ENCODE measurements around the gene P2RY6. TPM values are rescaled to one million over a fixed set of nuclear protein-coding genes. Genes with fewer than 3 reads are reported as not detected.

P2RY6 gene
- total RNA-seq, 4 donors from 2014 or later = 0.38 to 0.89 (median 0.38) TPM; not detected in 1

DNA sequence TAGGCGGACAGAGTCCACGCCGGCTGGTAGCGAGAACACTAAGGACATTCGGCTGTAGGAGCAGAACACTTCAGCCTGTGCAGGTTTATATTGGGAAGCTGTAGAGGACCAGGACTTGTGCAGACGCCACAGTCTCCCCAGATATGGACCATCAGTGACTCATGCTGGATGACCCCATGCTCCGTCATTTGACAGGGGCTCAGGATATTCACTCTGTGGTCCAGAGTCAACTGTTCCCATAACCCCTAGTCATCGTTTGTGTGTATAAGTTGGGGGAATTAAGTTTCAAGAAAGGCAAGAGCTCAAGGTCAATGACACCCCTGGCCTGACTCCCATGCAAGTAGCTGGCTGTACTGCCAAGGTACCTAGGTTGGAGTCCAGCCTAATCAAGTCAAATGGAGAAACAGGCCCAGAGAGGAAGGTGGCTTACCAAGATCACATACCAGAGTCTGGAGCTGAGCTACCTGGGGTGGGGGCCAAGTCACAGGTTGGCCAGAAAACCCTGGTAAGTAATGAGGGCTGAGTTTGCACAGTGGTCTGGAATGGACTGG, 36.8 kb upstream of the P2RY6 start:
- Histone ChIP-seq H3K36me3 (peaks cover 8% of the 10 kb centered on the region), H3K4me1 (peaks cover 8% of the 10 kb centered on the region), H3K9me3 (no peaks in the 10 kb centered on the region), H3K27ac (no peak overlapping the region), H3K4me3 (no peak overlapping the region), H3K27me3 (no peaks in the 10 kb centered on the region)
- TF ChIP-seq CTCF (IDR thresholded peaks at IDR 0.05) = no peak
- no peak for TF ChIP-seq POLR2AphosphoS5 (IDR thresholded peaks at IDR 0.05)
- no peak for TF ChIP-seq POLR2A (IDR thresholded peaks at IDR 0.05)
- no peak for TF ChIP-seq EP300 (IDR thresholded peaks at IDR 0.05)
- 95% methylated on average over 6 of the region's 8 CpGs for WGBS
- peak in 1 of 2 donors; percentile 29 for DNase-seq (ENCODE audit: low spot score in 2 of 2)

GRCh38 chr11:73236205-73236765, 35.9 kb upstream of the P2RY6 start:
- Histone ChIP-seq H3K27me3 (no peaks in the 10 kb centered on the region), H3K9me3 (no peaks in the 10 kb centered on the region), H3K27ac (no peak overlapping the region), H3K4me3 (no peak overlapping the region), H3K36me3 (peaks cover 8% of the 10 kb centered on the region), H3K4me1 (peaks cover 12% of the 10 kb centered on the region)
- DNase-seq (ENCODE audit: low spot score in 2 of 2) = no peak
- no peak for TF ChIP-seq EP300 (IDR thresholded peaks at IDR 0.05)
- no peak for TF ChIP-seq CTCF (IDR thresholded peaks at IDR 0.05)
- TF ChIP-seq POLR2AphosphoS5 (IDR thresholded peaks at IDR 0.05) = no peak
- TF ChIP-seq POLR2A (IDR thresholded peaks at IDR 0.05) = no peak
- 75% methylated on average over 3 of the region's 4 CpGs for WGBS

- Histone ChIP-seq H3K4me3 (no peak overlapping the region), H3K27ac (no peak overlapping the region), H3K27me3 (no peaks in the 10 kb centered on the region), H3K9me3 (no peaks in the 10 kb centered on the region), H3K4me1 (peaks cover 12% of the 10 kb centered on the region), H3K36me3 (peaks cover 8% of the 10 kb centered on the region)
- 65% methylated on average over 6 of the region's 6 CpGs for WGBS
- no peak for DNase-seq (ENCODE audit: low spot score in 2 of 2)
- no peak for TF ChIP-seq POLR2A (IDR thresholded peaks at IDR 0.05)
- TF ChIP-seq EP300 (IDR thresholded peaks at IDR 0.05) = no peak
- peak; percentile 10 to 46 for TF ChIP-seq CTCF (IDR thresholded peaks at IDR 0.05)
- no peak for TF ChIP-seq POLR2AphosphoS5 (IDR thresholded peaks at IDR 0.05)
Measured at GRCh38 chr11:73236854-73237253, 35.3 kb upstream of the P2RY6 start.

- WGBS = 67% methylated on average over 8 of the region's 10 CpGs
Measured at GRCh38 chr11:73237471-73238290, 34.5 kb upstream of the P2RY6 start.

More at GRCh38 chr11:73237471-73238290, 34.5 kb upstream of the P2RY6 start:
- Histone ChIP-seq H3K27me3 (no peaks in the 10 kb centered on the region), H3K27ac (no peak overlapping the region), H3K36me3 (peaks cover 8% of the 10 kb centered on the region), H3K4me1 (peaks cover 17% of the 10 kb centered on the region), H3K9me3 (no peaks in the 10 kb centered on the region), H3K4me3 (no peak overlapping the region)
- TF ChIP-seq POLR2AphosphoS5 (IDR thresholded peaks at IDR 0.05) (no peak), EP300 (IDR thresholded peaks at IDR 0.05) (no peak), POLR2A (IDR thresholded peaks at IDR 0.05) (no peak), CTCF (IDR thresholded peaks at IDR 0.05) (no peak)
- peak in 1 of 2 donors; percentile 56 for DNase-seq (ENCODE audit: low spot score in 2 of 2)

All from suprapubic skin (tissue), 4 donors.